GM12864 (cell line): Measurements from ENCODE around the gene LMBR1.

Experiments
- DNase-seq: peaks from one replicate; pipeline ENCODE4 v3.0.0-alpha.2; 2011; ENCODE audit warnings: low read depth
- H3K4me3 ChIP-seq: 2 replicates; pipeline ENCODE4 v1.5.1; 2011; ENCODE audit warnings: mild to moderate bottlenecking, low read depth, low read length, control low read depth
- CTCF ChIP-seq: IDR thresholded peaks from 2 replicates; pipeline ENCODE4 v1.5.1; 2011; ENCODE audit warnings: low read depth, mild to moderate bottlenecking, moderate library complexity, low read length, control low read depth, inconsistent platforms; ENCODE audit errors: missing control alignments

Gene LMBR1

DNA sequence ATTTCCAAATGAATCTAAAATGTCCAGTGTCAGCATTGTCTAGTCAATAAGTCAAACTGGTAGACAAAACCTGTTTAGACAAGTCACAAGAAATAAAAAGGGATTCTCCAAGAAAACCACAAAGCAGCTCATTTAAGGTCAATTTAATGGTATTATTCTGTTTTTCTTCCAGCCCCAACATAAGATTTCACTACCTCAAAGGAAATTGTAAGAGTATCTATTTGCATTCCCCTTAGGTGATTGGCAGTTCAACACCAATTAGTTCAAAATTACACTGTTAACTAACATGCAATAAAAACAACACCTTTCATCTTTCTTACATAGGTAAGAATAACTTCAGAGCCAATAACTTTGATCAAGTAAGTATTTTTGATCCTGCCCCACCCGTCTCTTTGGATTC lies 146.1 kb downstream of the LMBR1 start:
- no peak overlapping the region for H3K4me3 ChIP-seq
- DNase-seq, result no peak
- no peak for TF ChIP-seq CTCF

- no peak for TF ChIP-seq CTCF
- H3K4me3 ChIP-seq, result no peak overlapping the region
- no peak for DNase-seq
Observed at GRCh38 chr7:156739596-156739995, 153.4 kb downstream of the LMBR1 start.

- H3K4me3 ChIP-seq, result no peak overlapping the region
- DNase-seq, result no peak
- no peak for TF ChIP-seq CTCF
Observed at GRCh38 chr7:156735851-156736250, 157.1 kb downstream of the LMBR1 start.

- H3K4me3 ChIP-seq, result no peak overlapping the region
- TF ChIP-seq CTCF, result no peak
- no peak for DNase-seq
Observed at GRCh38 chr7:156733638-156734037, 159.3 kb downstream of the LMBR1 start.

- no peak for DNase-seq
- TF ChIP-seq CTCF, result no peak
- no peak overlapping the region for H3K4me3 ChIP-seq
Observed at GRCh38 chr7:156732091-156732625, 160.8 kb downstream of the LMBR1 start.

- no peak overlapping the region for H3K4me3 ChIP-seq
- no peak for DNase-seq
- TF ChIP-seq CTCF, result no peak
Observed at GRCh38 chr7:156731651-156732050, 161.3 kb downstream of the LMBR1 start.

- H3K4me3 ChIP-seq, result no peak overlapping the region
- DNase-seq, result no peak
- no peak for TF ChIP-seq CTCF
Observed at GRCh38 chr7:156725936-156726335, 167.0 kb downstream of the LMBR1 start.
